Neural cell (in vitro differentiated cells): Measurements from ENCODE around the gene ENAH. TPM values are rescaled to one million over a fixed set of nuclear protein-coding genes. Genes with fewer than 3 reads are reported as not detected.

Experiments
- H2AFZ ChIP-seq: fragments of 200-600, 300-800 bp; sonication (generic), shearing (Covaris generic); 2 replicates; pipeline ENCODE4 v1.6.0; 2014; ENCODE audit warnings: low read depth, mild to moderate bottlenecking, antibody characterized with exemption, low read length, moderate library complexity
- H3F3A ChIP-seq: fragments of 200-600 bp; shearing (Covaris generic); 2 replicates; pipeline ENCODE4 v1.6.1; 2016; ENCODE audit warnings: mild to moderate bottlenecking, moderate library complexity, mixed read lengths, antibody characterized with exemption, low read length; ENCODE audit not compliant: insufficient read depth, poor library complexity, severe bottlenecking
- H3K27ac ChIP-seq: fragments of 200-600, 300-800 bp; sonication (generic), shearing (Covaris generic); 2 replicates; pipeline ENCODE4 v1.5.1; 2014; ENCODE audit warnings: mild to moderate bottlenecking, low read length, moderate library complexity
- H3K27me3 ChIP-seq: fragments of 300-800, 200-600 bp; sonication (generic), shearing (Covaris generic); 2 replicates; pipeline ENCODE4 v1.6.0; 2014; ENCODE audit warnings: mild to moderate bottlenecking, low read depth, low read length, moderate library complexity; ENCODE audit not compliant: insufficient read depth
- H3K36me3 ChIP-seq: fragments of 300-800, 200-600 bp; sonication (generic), shearing (Covaris generic); 2 replicates; pipeline ENCODE4 v1.5.1; 2014; ENCODE audit warnings: mild to moderate bottlenecking, antibody characterized with exemption, low read length, moderate library complexity; ENCODE audit not compliant: insufficient read depth
- H3K4me2 ChIP-seq: fragments of 300-800, 200-600 bp; sonication (generic), shearing (Covaris generic); 2 replicates; pipeline ENCODE4 v1.6.0; 2014; ENCODE audit warnings: mild to moderate bottlenecking, low read length
- H3K4me3 ChIP-seq: fragments of 300-800, 200-600 bp; sonication (generic), shearing (Covaris generic); 2 replicates; pipeline ENCODE4 v1.5.1; 2014; ENCODE audit warnings: mild to moderate bottlenecking, low read length, moderate library complexity
- H3K79me2 ChIP-seq: fragments of 200-600 bp; shearing (Covaris generic); replicated peaks from 2 replicates; pipeline ENCODE4 v1.6.0; 2014; ENCODE audit warnings: mild to moderate bottlenecking, low read length, moderate library complexity; ENCODE audit not compliant: insufficient read depth
- H3K9ac ChIP-seq: fragments of 300-800, 200-600 bp; sonication (generic), shearing (Covaris generic); 2 replicates; pipeline ENCODE4 v1.6.1; 2016; ENCODE audit warnings: mild to moderate bottlenecking, low read length, mixed read lengths
- H3K9me2 ChIP-seq: fragments of 200-600 bp; shearing (Covaris generic); 2 replicates; pipeline ENCODE4 v1.6.1; 2016; ENCODE audit warnings: mild to moderate bottlenecking, low read length, mixed read lengths; ENCODE audit not compliant: insufficient read depth
- H3K9me3 ChIP-seq: fragments of 200-600, 300-800 bp; sonication (generic), shearing (Covaris generic); 2 replicates; pipeline ENCODE4 v1.6.1; 2016; ENCODE audit warnings: mild to moderate bottlenecking, mixed run types, low read length, moderate library complexity, mixed read lengths
- H4K20me1 ChIP-seq: fragments of 200-600 bp; shearing (Covaris generic); 2 replicates; pipeline ENCODE4 v1.6.1; 2016; ENCODE audit warnings: mild to moderate bottlenecking, mixed run types; ENCODE audit not compliant: insufficient read depth
- CTCF ChIP-seq: fragments of 450-650 bp; IDR thresholded peaks from 2 replicates; pipeline ENCODE4 v1.5.1; 2014; ENCODE audit warnings: antibody characterized with exemption, mild to moderate bottlenecking, moderate library complexity; ENCODE audit not compliant: poor library complexity, severe bottlenecking
- EP300 ChIP-seq: fragments of 450-650 bp; conservative IDR thresholded peaks from 2 replicates; pipeline ENCODE4 v1.6.1; 2014; ENCODE audit warnings: antibody characterized with exemption, mild to moderate bottlenecking, moderate library complexity; ENCODE audit not compliant: poor library complexity, severe bottlenecking
- EZH2 ChIP-seq: fragments of 200-600, 300-800 bp; shearing (Covaris generic), sonication (generic); IDR thresholded peaks from 2 replicates; pipeline ENCODE4 v1.6.1; 2014; ENCODE audit warnings: antibody characterized with exemption, low read length, borderline replicate concordance, mild to moderate bottlenecking; ENCODE audit not compliant: insufficient read depth, poor library complexity, severe bottlenecking
- MXI1 ChIP-seq: fragments of 450-650 bp; conservative IDR thresholded peaks from 2 replicates; pipeline ENCODE4 v1.6.1; 2014; ENCODE audit warnings: antibody characterized with exemption, mild to moderate bottlenecking; ENCODE audit not compliant: poor library complexity, severe bottlenecking
- POLR2AphosphoS5 ChIP-seq: IDR thresholded peaks from 2 replicates; pipeline ENCODE4 v1.6.1; 2012
- RAD21 ChIP-seq: fragments of 450-650 bp; conservative IDR thresholded peaks from 2 replicates; pipeline ENCODE4 v1.6.1; 2014; ENCODE audit warnings: antibody characterized with exemption, mild to moderate bottlenecking, moderate library complexity
- REST ChIP-seq: IDR thresholded peaks from 2 replicates; pipeline ENCODE4 v1.6.1; 2012; ENCODE audit warnings: borderline replicate concordance
- SMC3 ChIP-seq: fragments of 450-650 bp; conservative IDR thresholded peaks from 2 replicates; pipeline ENCODE4 v1.6.1; 2014; ENCODE audit warnings: antibody characterized with exemption, mild to moderate bottlenecking, moderate library complexity; ENCODE audit not compliant: poor library complexity
- TAF1 ChIP-seq: IDR thresholded peaks from 2 replicates; pipeline ENCODE4 v1.6.1; 2012; ENCODE audit warnings: low read depth
- polyA plus RNA-seq: library from polyadenylated mRNA; depleted of rRNA; stranded (reverse); fragments of >200 nt; gene quantifications from 2 replicates; pipeline ENCODE4 v1.2.3, GENCODE V29; 2014

ENAH gene
- polyA plus RNA-seq, 1 donor from 2014 or later: 58.4 TPM

- H2AFZ ChIP-seq: no peak overlapping the region
- H3K4me2 ChIP-seq: no peak overlapping the region
- H3K27ac ChIP-seq: no peak overlapping the region
- H3F3A ChIP-seq: no peaks in the 10 kb centered on the region
- no peaks in the 10 kb centered on the region for H3K79me2 ChIP-seq
- no peak overlapping the region for H3K9ac ChIP-seq
- H3K36me3 ChIP-seq: no peaks in the 10 kb centered on the region
- no peaks in the 10 kb centered on the region for H3K9me3 ChIP-seq
- H3K27me3 ChIP-seq: no peaks in the 10 kb centered on the region
- no peak overlapping the region for H3K4me3 ChIP-seq
- no peaks in the 10 kb centered on the region for H4K20me1 ChIP-seq
- H3K9me2 ChIP-seq: no peaks in the 10 kb centered on the region
- TF ChIP-seq TAF1: no peak
- no peak for TF ChIP-seq RAD21
- TF ChIP-seq EZH2: no peak
- TF ChIP-seq CTCF: no peak
- no peak for TF ChIP-seq REST
- no peak for TF ChIP-seq SMC3
- no peak for TF ChIP-seq EP300
- no peak for TF ChIP-seq POLR2AphosphoS5
- TF ChIP-seq MXI1: no peak
Measured at GRCh38 chr1:225691377-225691776, 38.5 kb upstream of the ENAH start.

GRCh38 chr1:225689882-225690459 is 37.0 kb upstream of the ENAH start:
- H2AFZ ChIP-seq: no peak overlapping the region
- no peaks in the 10 kb centered on the region for H3K9me2 ChIP-seq
- H3F3A ChIP-seq: no peaks in the 10 kb centered on the region
- no peaks in the 10 kb centered on the region for H3K9me3 ChIP-seq
- H3K36me3 ChIP-seq: no peaks in the 10 kb centered on the region
- H3K79me2 ChIP-seq: no peaks in the 10 kb centered on the region
- no peak overlapping the region for H3K4me3 ChIP-seq
- H3K4me2 ChIP-seq: no peak overlapping the region
- no peaks in the 10 kb centered on the region for H4K20me1 ChIP-seq
- no peaks in the 10 kb centered on the region for H3K27me3 ChIP-seq
- no peak overlapping the region for H3K27ac ChIP-seq
- H3K9ac ChIP-seq: no peak overlapping the region
- no peak for TF ChIP-seq EZH2
- no peak for TF ChIP-seq REST
- TF ChIP-seq TAF1: no peak
- no peak for TF ChIP-seq MXI1
- TF ChIP-seq RAD21: no peak
- no peak for TF ChIP-seq POLR2AphosphoS5
- TF ChIP-seq CTCF: no peak
- TF ChIP-seq EP300: no peak
- TF ChIP-seq SMC3: no peak
